HG03103 (cell line): ENCODE measurements around the gene ADAMTSL1.

Source experiments
- ATAC-seq: cut with Tn5 transposase; IDR thresholded peaks from one replicate; pipeline ENCODE4 v1.9.1; 2021; ENCODE audit warnings: low read depth; ENCODE audit not compliant: unreplicated experiment

Gene ADAMTSL1

DNA sequence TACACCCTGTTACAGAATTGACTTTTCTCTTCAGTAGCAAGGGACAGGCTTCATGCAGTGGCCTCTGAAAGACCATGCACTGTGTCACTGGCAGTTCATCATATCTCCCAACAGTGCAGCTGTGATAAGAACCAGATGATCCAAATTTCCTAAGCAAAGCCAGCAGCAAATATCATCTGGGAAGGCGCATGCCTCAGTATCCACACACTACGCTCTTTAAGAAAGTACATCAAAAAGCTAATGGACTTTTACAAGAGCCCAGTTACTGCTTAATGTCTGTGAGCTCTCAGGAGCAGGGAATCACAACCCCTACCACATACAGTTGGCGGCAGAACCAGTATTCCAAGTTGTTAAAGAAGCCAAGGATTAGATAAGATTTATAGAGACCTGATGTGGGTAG is 25.1 kb downstream of the ADAMTSL1 start:
- no peak for ATAC-seq

DNA sequence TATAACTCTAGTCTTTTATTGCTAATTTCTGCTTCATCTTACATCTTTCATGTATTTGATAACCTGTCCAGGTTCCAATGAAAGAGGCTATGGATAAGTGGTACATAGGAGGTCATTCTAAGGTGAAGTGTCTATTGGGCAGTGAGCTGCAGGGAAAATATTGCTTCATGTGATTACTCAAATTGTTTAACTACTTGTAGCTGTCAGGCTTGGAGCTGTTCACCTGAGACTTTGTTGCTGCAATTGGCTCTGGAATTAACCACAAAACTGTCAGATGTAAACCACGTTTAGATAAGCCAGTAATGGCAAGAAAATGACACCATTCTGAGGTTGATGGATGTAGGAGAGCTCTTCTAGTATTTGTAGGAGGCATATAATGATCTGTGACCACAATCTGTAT is 26.0 kb downstream of the ADAMTSL1 start:
- ATAC-seq, result no peak

DNA sequence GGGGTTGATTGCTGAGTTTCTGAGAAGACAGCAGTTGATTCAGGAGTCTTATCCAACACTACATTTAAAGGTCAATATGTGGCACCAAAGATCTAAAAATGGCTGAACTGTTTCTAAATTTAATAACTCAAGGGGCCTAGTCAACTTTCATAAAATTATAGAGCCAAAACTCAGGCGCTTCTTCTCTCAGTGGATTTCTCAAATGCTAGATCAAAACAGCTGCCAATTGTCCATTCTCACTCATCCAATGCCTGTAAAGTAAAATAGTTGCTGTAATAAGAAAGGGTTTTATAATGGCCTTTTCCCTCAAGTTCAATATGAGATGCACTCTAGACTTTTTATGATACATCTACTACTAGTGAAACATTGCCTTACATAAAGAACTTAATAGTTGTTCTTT is 26.5 kb downstream of the ADAMTSL1 start:
- no peak for ATAC-seq

DNA sequence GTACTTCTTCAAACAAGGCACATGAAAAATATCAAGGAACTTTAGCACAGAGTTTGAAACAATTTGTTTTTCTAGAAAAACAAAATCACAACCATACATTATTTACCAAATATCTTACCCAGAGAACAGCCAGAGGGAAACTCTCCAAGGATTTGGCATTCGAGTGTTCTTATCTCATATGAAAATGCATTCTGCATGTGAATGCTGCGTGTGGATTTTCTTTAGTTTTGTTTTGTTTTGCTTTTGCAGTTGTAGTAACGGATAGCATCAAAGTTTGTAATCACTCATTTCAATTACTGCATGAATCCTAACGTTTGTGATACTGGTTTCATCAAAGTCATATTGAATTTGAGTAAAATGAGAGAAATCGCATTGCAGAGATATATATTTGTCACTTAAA is 28.0 kb downstream of the ADAMTSL1 start:
- no peak for ATAC-seq

DNA sequence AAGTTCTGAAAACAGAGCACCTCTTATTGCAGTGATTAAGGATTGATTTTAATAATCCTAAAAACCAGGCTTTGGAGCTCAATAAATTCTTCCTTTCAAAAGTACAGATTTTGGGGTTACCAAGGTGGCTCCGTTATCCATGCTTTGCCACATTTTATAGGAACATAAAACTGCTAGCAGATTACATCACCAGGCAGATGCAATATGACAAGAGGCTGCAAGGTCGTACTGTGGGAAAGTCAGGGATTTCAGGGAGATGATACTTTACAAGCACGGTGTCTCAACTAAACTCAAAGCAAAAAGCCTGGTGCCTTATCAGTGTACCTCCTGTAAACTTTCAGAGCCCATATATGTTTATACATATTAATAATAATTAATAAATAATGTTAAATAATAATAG is 28.6 kb downstream of the ADAMTSL1 start:
- no peak for ATAC-seq

DNA sequence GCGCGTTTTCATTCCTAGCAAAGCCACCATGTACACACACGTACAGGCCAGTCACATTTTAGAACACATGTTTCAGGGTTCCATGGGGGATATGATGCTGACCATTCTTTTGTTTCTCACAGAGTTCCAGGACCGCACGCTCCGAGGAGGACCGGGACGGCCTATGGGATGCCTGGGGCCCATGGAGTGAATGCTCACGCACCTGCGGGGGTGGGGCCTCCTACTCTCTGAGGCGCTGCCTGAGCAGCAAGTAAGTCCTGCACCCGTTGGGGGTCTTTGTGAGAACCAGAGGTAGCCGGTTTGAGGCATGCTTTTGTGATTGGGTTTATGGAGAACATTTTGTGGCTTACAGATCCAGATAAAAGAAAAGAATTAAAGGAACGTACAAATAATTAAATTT is 30.8 kb downstream of the ADAMTSL1 start:
- ATAC-seq, result no peak

DNA sequence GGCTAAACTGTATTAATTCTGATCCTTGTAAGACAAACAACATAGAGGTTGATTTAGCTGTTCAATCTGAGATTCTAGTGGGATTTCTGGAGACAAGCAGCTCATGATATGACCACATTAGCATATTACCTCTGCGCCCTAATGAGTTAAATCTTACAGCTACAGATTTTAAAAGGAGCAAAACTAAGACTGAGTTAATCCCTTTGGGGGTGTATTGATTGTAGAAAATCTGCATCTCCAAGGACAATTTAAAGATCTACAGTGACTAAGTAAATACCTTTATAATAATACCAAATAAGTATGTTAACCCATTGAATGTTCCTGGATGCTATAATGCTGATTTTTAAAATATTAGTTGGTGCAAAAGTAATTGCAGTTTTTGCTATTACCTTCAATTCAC is 33.2 kb downstream of the ADAMTSL1 start:
- no peak for ATAC-seq

DNA sequence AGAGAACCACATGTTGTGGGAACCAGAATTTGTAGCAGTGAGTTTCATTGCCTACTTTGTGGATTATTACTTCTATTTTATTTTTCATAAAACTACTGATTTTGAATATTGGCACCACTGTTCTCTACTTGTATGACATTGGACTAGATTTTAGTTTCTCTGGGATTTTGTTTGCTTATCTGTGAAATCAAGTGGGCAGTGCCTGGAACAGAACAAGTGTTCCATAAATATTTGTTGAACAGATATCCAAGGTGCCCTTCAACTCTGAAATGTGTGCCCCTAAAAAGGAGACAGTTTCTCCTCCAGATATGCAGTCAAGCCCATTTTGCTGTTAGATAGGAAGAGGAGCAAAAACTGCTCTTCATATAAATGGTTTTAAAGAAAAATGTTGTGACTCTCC is 42.6 kb downstream of the ADAMTSL1 start:
- ATAC-seq, result no peak

DNA sequence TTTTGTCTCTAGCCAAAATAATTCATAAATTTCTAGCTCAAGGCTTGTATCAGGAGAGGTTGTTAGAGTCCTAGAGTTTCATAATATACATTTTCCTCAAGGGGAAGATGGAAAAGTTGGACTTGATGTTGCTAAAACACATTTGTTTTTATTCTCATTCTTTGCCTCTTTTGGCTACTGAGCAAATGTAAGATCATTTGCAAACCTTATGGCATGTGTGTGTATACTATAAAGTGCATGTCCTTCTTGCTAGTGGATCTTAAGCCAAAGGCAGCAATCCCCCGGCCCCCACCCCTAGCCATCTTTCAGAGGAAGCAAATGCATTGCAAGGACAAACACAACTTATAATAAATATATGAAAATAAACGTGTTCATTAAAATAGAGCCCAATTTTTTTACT is 43.0 kb downstream of the ADAMTSL1 start:
- no peak for ATAC-seq

DNA sequence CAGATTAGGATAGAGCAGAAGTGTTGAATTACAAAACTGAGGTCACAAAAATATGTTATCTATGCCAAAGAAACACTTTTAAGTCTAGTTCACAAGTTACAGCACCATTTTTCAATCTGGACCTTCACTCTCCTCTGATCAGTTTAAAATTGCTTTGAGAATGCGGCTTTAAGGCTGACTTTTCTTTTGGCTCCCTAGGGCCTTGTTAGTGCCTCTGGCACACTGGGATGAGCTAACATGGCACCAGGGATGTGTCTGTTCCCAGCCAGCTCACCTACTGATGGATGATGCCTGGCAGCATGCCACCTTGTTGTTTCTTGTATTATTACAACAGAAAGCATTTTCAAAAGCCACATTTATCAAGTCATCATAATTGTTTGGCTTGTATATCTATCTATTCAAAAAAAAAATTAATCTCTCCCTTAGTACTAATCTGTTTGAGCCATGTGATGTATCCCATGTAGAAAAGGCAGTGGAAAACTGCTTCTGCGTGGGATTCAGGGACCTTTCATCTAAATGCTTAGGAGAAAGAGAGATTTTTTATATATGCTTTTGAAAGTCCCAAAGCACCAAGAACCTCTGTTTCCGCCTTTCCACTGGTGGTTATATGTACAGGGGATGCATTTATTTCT is 46.6 kb downstream of the ADAMTSL1 start:
- ATAC-seq, result no peak

DNA sequence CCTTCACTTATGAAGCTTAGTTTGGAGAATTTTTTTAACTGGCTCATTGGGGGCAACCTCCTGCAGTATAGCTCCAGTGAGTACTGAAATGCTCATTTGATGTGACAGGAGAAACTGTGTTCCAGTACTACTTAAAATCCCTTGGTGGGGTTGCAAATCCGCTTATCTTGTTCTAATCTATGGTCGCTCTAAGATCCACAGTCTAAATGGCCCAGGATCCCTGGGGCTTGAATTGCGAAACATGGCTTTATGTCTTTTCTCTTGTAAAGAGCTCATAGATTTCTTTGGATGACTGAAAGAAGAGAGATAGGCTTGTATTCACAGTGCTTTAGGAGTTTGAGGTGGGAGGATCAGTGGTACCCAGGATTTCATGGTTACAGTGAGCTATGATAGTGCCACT is 52.7 kb downstream of the ADAMTSL1 start:
- ATAC-seq, result no peak

DNA sequence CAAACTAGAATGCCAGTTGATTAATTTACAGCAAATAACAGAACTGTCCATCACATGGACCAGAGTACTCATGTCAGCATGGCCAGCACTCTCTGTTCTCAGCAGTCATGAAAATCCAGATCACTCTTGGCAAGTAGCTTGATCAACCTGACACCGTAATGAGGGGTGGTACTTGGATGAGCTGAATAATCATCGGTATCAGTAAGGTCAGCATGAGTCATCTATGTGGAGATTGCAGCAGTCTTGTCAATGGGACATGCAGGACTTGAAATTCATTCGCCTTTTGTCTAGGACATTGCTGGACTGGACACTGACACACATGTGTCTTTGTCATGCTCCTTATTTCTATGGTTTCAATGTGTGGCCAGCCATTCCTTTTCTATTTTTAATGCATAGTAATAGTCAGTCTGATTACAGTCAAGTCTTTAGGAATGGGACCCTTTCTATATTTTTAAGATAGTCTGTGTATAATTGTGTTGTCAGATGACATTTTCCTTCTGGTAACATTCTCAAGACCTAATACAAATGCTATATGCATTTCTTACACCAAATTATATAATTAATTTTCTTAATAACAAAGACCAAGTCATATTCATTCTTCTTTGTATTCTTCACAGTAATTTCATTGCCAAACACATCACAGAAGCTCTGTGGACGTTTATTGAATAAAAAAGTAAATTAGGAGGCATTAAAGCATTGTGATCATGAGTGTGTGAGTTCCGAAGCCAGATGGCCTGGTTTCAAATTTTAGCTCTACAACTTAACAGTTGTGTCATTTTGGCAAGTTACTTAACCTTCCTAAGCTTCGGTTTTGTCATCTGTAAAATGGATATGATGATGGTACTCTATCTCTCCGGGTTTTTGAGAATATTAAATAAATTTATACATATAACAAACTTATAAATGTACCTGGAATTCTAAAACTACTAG is 57.4 kb downstream of the ADAMTSL1 start:
- no peak for ATAC-seq

DNA sequence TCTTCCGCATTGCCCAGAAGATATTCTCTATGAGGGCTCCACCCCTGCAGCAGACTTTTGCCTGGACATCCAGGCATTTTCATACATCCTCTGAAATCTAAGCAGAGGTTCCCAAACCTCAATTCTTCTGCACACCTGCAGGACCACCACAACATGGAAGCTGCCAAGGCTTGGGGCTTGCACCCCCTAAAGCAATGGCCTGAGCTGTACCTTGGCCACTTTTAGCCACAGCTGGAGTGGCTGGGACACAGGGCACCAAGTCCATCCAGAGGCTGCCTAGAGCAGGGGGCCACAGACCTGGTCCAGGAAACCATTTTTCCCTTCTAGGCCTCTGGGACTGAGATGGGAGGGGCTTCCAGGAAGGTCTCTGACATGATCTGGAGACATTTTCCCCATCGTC is 60.7 kb downstream of the ADAMTSL1 start:
- no peak for ATAC-seq

DNA sequence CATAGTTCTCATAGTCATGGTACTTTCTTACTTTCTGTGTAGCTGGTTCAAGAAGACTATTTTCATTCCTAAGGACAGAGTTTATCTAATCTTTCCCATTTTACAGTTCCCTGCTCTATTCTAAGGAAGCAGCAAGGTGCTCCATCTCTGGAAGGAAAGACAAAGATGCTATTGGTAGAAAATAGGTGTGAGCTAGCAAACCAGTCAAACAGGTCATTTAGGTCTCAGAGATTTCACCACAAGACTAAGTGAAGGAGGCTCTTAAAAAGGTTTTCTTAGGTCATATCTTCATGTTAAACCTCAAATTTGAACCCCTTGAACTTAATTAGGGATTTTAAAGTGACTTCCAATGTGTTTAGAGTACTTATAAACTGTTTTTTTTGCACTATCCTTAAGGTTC is 62.6 kb downstream of the ADAMTSL1 start:
- no peak for ATAC-seq

DNA sequence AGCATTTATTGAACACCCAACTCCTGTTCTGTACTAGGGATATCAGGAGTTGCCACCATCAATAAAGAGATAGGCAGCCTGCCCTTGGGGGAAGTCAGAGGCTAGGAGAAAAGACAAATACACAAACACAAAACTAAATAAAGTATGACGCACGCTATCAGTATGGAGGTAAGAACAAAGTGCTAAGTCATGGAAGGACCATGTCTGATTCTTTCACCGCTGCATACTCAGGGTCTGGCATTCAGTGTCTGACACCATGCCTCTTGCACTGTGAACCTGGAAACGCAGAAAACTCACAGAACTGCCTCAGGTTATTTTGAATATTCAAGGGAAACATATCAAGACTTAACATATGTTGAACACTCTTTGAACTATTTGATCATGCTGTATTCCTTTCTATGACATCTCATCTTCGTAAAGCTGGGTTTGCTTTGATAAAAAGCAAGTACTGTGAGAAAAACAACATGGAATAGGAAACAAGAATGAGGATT is 65.3 kb downstream of the ADAMTSL1 start:
- no peak for ATAC-seq

DNA sequence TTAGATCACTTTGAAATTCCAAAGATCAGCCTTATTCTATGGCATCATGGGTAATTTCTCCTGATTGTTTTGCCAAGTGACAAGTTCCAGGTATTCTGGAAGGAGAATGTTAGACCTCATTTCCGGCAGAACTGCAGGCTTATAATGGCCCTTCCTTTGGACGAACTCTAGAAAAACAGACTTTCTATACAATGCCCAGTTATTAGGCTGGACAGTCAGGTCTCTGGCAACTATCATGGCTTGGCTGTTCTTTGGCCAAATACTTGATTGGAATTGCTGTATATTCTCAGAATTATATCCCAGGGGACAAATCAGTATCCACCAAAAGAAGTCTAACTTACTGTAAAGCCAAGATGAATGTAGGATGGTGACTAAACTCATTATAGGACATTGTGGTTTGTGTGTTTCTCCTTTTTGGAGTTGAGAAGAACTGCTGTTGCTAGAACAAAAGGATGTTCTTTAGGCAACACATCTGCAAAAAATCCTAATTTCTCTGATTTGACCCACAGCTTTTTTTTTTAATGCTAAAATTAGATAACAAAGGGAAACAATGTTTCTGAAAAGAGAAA is 69.0 kb downstream of the ADAMTSL1 start:
- ATAC-seq, result no peak

DNA sequence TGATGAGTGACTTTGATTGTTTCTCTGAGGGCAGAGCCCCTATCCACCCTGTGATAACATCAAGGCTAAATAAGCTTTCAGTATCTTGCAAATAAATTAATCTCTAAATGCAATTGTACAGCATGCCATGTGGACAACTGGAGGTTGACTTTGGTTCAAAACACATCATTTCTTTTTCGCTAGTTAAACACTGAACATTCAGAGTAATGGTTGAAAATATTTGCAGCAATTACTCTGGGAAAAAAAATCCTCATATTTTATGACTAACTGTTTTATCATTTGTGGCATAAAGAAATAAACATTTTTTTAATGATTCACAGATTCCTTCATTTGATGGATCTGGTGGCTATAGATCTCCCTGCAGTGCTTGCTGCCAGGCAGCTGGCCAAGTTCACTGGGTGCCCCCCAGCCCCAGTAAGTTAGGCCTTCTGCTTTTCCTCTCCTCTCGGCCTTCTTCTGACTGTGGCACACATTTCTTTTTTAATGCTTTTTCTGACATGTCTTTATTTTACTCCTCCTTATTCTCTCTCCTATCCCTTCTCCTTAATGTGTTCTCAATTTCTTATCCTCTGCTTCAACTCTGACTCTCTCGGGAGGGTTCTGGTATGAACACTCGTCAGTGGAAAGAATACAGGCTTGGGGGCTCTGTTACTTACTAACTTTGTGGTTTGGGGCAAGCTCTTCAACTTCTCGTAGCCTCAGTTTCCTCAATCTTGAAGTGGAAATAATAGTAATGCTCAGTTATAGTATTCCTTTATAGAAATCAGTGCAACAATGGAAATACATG is 69.6 kb downstream of the ADAMTSL1 start:
- ATAC-seq, result no peak

DNA sequence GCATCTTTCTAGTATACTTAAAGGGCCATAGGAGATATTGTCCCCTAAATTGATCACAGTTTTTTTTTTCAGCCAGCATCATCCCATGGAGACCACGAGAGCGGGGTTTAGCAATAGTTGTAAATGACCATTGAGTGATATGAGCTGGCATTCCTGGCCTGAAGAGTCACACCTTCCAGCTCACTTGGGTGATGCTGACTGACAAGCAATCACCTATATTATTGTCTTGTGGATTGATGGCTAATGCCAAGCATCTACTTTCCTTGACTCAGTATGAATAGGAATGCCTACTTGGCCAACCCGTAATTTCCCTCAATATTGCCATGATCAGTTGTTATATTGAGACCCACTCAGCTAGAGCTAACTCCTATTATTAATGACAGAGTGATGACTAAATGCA is 70.5 kb downstream of the ADAMTSL1 start:
- no peak for ATAC-seq

DNA sequence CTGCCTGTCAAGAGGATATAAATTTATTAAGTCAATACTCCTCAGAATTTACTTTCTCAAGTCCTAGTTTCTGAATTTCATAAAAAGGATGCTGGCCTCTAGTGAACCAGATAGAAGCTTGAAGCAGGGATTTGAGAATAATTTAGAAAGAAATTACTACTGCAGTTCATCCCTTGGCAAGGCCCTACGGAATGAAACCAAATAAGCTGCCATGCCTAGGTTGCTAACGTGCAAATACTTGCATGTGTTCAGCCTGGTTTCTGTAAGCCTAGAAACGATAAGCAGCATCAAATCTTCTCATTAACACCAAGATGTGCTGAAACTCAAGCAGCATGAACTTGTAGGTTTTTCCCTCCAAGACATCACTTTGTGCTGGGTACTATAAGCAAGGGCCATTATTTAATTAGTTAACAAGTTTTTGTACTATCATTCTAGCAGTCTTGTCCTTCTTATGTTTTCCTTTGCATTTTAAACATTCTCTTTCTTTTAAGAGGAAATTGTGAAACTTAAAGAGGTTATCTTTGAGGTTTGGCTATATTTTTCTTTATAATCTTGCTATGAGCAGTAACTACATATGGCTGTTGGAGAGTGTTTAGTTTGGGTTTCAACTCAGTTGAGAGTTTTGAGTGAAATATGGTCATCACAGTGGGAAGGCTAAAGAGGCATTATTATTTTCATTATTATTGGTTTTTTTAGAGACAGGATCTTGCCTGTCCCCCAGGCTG is 71.8 kb downstream of the ADAMTSL1 start:
- no peak for ATAC-seq

DNA sequence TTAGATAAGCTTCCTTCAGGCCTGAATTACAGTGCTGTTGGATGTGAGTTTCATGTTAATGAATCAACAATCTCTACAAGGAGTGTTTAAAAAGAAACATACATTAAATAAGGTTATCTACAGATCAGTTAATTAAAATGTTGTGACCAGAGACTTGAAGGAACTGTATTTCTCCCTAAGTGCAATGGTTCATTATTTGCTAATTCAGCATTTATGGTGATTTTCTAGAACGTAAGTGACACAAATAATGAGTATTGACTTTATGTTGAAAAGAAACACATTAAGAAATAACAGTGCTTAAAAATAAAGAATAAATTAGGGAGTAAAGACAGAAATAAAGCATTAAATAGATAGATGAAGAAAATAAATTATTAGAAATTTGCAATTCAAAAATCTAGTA is 74.5 kb downstream of the ADAMTSL1 start:
- ATAC-seq, result no peak
